Nephron progenitor cell (in vitro differentiated cells): ENCODE results near the gene TOP2B.
A peak's percentile ranks its signal among the peaks of the same experiment; 100 is the strongest.

Experiments
- DNase-seq: peaks from one replicate; pipeline ENCODE4 v3.0.0; 2021
- H3K27ac Mint-ChIP-seq: 2 replicates; pipeline ENCODE4 v1.8.0; 2021; ENCODE audit warnings: mild to moderate bottlenecking, moderate library complexity, mixed read lengths
- H3K27me3 Mint-ChIP-seq: 2 replicates; pipeline ENCODE4 v1.8.0; 2021; ENCODE audit warnings: mild to moderate bottlenecking, low read depth, mixed read lengths; ENCODE audit not compliant: poor library complexity
- H3K36me3 Mint-ChIP-seq: 2 replicates; pipeline ENCODE4 v1.8.0; 2021; ENCODE audit warnings: low read depth, mixed read lengths
- H3K4me1 Mint-ChIP-seq: 2 replicates; pipeline ENCODE4 v1.8.0; 2021; ENCODE audit warnings: mixed read lengths
- H3K4me3 Mint-ChIP-seq: 2 replicates; pipeline ENCODE4 v1.8.0; 2021; ENCODE audit warnings: mild to moderate bottlenecking, moderate library complexity, mixed read lengths
- H3K9me3 Mint-ChIP-seq: 2 replicates; pipeline ENCODE4 v1.8.0; 2021; ENCODE audit warnings: mild to moderate bottlenecking, moderate library complexity, mixed read lengths
- TF ChIP-seq, protein P1 (sequence below): fragments of 200-600 bp; sonication (generic); IDR thresholded peaks from 2 replicates; pipeline ENCODE4 v1.5.0; 2021; ENCODE audit warnings: antibody characterized with exemption

TOP2B gene

DNA sequence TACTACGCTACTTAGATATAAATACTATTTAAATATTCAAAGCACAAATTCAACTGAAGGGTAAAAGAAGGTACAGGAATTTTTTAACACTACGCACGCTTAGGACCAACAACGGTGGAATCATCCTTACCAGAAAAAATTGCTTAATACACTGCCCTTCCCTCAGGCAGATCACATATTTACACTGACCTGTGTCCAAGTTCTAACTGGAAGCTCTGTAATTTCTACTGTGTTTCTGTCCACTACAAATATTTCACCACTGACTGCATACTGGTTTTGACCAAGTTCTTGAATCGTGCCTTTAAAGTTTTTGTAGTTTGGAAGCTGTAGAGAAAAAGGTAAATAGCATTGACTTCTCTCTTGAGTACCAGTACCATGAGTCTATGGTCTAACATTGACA, 44.2 kb downstream of the TOP2B start:
- Mint-ChIP-seq H3K4me3 (no peak overlapping the region), H3K36me3 (peaks cover 80% of the 10 kb centered on the region), H3K27me3 (no peaks in the 10 kb centered on the region), H3K9me3 (no peaks in the 10 kb centered on the region), H3K27ac (no peak overlapping the region), H3K4me1 (no peaks in the 10 kb centered on the region)
- TF ChIP-seq, protein P1, sequence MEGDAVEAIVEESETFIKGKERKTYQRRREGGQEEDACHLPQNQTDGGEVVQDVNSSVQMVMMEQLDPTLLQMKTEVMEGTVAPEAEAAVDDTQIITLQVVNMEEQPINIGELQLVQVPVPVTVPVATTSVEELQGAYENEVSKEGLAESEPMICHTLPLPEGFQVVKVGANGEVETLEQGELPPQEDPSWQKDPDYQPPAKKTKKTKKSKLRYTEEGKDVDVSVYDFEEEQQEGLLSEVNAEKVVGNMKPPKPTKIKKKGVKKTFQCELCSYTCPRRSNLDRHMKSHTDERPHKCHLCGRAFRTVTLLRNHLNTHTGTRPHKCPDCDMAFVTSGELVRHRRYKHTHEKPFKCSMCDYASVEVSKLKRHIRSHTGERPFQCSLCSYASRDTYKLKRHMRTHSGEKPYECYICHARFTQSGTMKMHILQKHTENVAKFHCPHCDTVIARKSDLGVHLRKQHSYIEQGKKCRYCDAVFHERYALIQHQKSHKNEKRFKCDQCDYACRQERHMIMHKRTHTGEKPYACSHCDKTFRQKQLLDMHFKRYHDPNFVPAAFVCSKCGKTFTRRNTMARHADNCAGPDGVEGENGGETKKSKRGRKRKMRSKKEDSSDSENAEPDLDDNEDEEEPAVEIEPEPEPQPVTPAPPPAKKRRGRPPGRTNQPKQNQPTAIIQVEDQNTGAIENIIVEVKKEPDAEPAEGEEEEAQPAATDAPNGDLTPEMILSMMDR, result no peak
- DNase-seq, result no peak

DNA sequence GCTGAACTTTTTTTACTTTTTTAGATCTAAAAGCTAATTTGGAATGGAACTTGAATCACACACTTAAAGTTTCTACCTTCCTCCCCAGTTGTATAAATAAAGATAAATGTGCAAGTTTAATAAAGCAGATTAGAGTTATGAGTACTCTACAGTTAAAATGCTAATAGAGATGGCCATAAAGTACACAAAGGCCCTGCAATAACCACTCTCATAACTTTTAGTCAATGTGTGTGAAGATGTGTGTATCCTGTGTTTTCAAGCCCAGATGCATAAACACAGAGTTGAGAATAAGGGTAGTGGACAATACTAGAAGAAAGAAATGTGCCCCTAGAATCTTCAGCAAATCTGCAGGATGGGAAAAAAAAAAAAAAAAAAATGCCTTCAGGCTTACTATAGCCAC, 45.3 kb downstream of the TOP2B start:
- Mint-ChIP-seq H3K9me3 (no peaks in the 10 kb centered on the region), H3K27ac (peak overlapping the region; percentile 62), H3K27me3 (no peaks in the 10 kb centered on the region), H3K4me1 (no peaks in the 10 kb centered on the region), H3K36me3 (peaks cover 79% of the 10 kb centered on the region), H3K4me3 (no peak overlapping the region)
- TF ChIP-seq, protein P1, result no peak
- no peak for DNase-seq

GRCh38 chr3:25618028-25618427, 46.7 kb downstream of the TOP2B start:
- TF ChIP-seq, protein P1, result no peak
- H3K27ac Mint-ChIP-seq, result no peak overlapping the region
- no peaks in the 10 kb centered on the region for H3K27me3 Mint-ChIP-seq
- no peak overlapping the region for H3K4me3 Mint-ChIP-seq
- no peaks in the 10 kb centered on the region for H3K4me1 Mint-ChIP-seq
- no peak for DNase-seq
- peaks cover 78% of the 10 kb centered on the region for H3K36me3 Mint-ChIP-seq
- no peaks in the 10 kb centered on the region for H3K9me3 Mint-ChIP-seq

DNA sequence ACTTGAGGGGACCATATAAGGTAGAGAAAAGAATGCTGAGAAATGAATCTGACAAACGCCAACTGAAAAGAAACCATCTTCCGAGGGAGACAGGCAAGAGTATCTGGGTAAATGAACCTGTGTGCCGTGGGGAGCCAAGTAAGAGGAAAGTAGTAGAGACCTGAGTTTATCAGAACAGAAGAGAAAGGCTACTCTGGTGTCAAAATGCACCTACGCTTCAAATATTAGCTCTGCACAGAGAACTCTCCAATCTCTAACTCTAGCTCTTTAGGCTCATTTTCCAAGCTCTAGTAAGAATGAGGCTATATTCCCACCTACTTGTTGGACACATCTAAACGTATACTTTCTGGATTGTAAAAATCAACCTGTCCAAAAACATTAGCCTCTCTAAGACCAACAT, 53.5 kb downstream of the TOP2B start:
- DNase-seq, result no peak
- no peaks in the 10 kb centered on the region for H3K9me3 Mint-ChIP-seq
- H3K4me3 Mint-ChIP-seq, result no peak overlapping the region
- no peaks in the 10 kb centered on the region for H3K4me1 Mint-ChIP-seq
- H3K27ac Mint-ChIP-seq, result no peak overlapping the region
- H3K36me3 Mint-ChIP-seq, result peaks cover 70% of the 10 kb centered on the region
- TF ChIP-seq, protein P1, result no peak
- H3K27me3 Mint-ChIP-seq, result no peaks in the 10 kb centered on the region

GRCh38 chr3:25610779-25611178, 53.9 kb downstream of the TOP2B start:
- Mint-ChIP-seq H3K36me3 (peaks cover 74% of the 10 kb centered on the region), H3K27ac (no peak overlapping the region), H3K4me3 (no peak overlapping the region), H3K9me3 (no peaks in the 10 kb centered on the region), H3K4me1 (no peaks in the 10 kb centered on the region), H3K27me3 (no peaks in the 10 kb centered on the region)
- DNase-seq, result no peak
- TF ChIP-seq, protein P1, result no peak

- TF ChIP-seq, protein P1, result no peak
- H3K27ac Mint-ChIP-seq, result peak overlapping the region; percentile 86
- peaks cover 75% of the 10 kb centered on the region for H3K36me3 Mint-ChIP-seq
- DNase-seq, result no peak
- H3K9me3 Mint-ChIP-seq, result no peaks in the 10 kb centered on the region
- H3K27me3 Mint-ChIP-seq, result no peaks in the 10 kb centered on the region
- H3K4me3 Mint-ChIP-seq, result no peak overlapping the region
- H3K4me1 Mint-ChIP-seq, result no peaks in the 10 kb centered on the region
These were observed 54.5 kb downstream of the TOP2B start for GRCh38 chr3:25610167-25610566.
